ENCODE data around the gene CDH24. TPM values are rescaled to one million over a fixed set of nuclear protein-coding genes. Genes with fewer than 3 reads are reported as not detected.

Gene CDH24
- total and polyA plus RNA-seq, 9 of the 15 experiments (the other 6 are each of a cell fraction or from before 2014, with no cell fraction given), result 0.04 to 16.2 (median 4.9) TPM

DNA sequence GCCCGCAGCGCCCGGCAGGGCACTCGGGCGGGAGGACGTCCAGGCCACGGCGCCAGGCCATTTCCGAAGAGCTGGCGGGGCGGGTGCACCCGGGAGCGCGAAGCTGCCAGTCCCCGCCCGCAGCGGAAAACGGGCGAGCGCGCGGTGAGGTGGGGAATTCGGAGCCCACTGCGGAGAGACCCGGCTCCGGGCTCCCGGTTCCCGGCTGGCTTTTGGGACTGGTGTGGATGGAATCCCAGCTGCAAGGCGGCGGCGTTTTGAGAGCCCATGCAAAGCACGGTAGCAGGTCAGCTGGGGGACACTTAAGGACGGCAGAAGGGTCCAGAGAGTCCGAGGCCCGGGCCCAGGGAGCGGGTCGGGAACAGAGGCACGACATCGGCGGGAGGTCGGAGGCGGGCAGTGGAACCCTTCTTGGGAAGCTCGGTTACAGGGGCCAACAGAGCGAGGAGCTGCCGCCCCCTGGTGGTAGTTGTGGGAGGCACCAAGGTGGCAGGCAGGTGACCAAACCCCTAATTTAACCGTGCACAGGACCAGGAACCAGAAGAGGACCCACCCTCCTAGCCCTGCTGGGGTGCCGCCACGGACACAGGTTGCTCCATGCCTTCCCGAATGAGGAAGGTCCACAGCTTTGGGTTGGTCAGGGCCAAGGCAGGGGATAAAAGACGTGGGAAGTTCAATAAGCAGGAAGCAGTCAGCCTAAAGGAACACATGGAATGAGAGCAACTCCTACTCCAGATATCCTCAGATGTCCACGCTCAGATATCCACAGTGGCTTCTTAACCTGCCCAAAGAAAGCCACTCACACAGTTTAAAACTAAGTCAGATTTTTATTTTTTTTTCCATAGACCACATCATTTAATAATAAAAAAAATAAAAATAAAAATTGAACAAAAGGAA lies 685 bp upstream of the CDH24 start (continued):
- TF ChIP-seq TEAD4 (IDR thresholded peaks at IDR 0.05; ENCODE audit: low read length) (peak; percentile 33; the same call in 1 of the 2 replicates), TEAD4 (CRISPR knock-in tag; IDR thresholded peaks at IDR 0.05; ENCODE audit: borderline replicate concordance) (no peak), SAP30 (IDR thresholded peaks at IDR 0.05; ENCODE audit: borderline replicate concordance, insufficient read depth, low read depth, low read length, poor library complexity, severe bottlenecking) (peak; percentile 73), MTA3 (IDR thresholded peaks at IDR 0.05; ENCODE audit: borderline replicate concordance) (peak; percentile 47; the same call in 1 of the 2 replicates), SMAD1 (IDR thresholded peaks at IDR 0.05; ENCODE audit: low read depth, low read length, partially characterized antibody) (peak; percentile 10), RBM22 (IDR thresholded peaks at IDR 0.05; ENCODE audit: low read depth, low read length, poor library complexity, severe bottlenecking) (peak; percentile 92), SMAD2 (IDR thresholded peaks at IDR 0.05; ENCODE audit: low read depth, low read length) (no peak), MXI1 (IDR thresholded peaks at IDR 0.05; ENCODE audit: low read depth, low read length) (no peak), MAZ (CRISPR knock-in tag; conservative IDR thresholded peaks at IDR 0.05 in 1 of 2, IDR thresholded peaks at IDR 0.05 in 1 of 2) (peak; percentile 54 to 73), BRD4 (IDR thresholded peaks at IDR 0.05) (no peak), HMG20B (CRISPR knock-in tag; IDR thresholded peaks at IDR 0.05) (0 out of 2 replicates have a peak, but pooled peaks have one; percentile 63), MYNN (IDR thresholded peaks at IDR 0.05) (peak; percentile 88), MYNN (CRISPR knock-in tag; IDR thresholded peaks at IDR 0.05) (no peak)
- TF ChIP-seq, protein P1, sequence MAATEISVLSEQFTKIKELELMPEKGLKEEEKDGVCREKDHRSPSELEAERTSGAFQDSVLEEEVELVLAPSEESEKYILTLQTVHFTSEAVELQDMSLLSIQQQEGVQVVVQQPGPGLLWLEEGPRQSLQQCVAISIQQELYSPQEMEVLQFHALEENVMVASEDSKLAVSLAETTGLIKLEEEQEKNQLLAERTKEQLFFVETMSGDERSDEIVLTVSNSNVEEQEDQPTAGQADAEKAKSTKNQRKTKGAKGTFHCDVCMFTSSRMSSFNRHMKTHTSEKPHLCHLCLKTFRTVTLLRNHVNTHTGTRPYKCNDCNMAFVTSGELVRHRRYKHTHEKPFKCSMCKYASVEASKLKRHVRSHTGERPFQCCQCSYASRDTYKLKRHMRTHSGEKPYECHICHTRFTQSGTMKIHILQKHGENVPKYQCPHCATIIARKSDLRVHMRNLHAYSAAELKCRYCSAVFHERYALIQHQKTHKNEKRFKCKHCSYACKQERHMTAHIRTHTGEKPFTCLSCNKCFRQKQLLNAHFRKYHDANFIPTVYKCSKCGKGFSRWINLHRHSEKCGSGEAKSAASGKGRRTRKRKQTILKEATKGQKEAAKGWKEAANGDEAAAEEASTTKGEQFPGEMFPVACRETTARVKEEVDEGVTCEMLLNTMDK (IDR thresholded peaks at IDR 0.05; ENCODE audit: borderline replicate concordance, insufficient read depth, low read depth, low read length, poor library complexity, severe bottlenecking), result peak; percentile 87
- TF ChIP-seq, protein P2, sequence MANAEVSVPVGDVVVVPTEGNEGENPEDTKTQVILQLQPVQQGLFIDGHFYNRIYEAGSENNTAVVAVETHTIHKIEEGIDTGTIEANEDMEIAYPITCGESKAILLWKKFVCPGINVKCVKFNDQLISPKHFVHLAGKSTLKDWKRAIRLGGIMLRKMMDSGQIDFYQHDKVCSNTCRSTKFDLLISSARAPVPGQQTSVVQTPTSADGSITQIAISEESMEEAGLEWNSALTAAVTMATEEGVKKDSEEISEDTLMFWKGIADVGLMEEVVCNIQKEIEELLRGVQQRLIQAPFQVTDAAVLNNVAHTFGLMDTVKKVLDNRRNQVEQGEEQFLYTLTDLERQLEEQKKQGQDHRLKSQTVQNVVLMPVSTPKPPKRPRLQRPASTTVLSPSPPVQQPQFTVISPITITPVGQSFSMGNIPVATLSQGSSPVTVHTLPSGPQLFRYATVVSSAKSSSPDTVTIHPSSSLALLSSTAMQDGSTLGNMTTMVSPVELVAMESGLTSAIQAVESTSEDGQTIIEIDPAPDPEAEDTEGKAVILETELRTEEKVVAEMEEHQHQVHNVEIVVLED (CRISPR knock-in tag; IDR thresholded peaks at IDR 0.05), result no peak
